Panc1 (cell line): ENCODE results near the gene RIMBP2. TPM values are rescaled to one million over a fixed set of nuclear protein-coding genes. Genes with fewer than 3 reads are reported as not detected.

ENCODE experiments used
- ATAC-seq: fragments of 200-7000 bp; cut with Tn5 transposase; 2 replicates; pipeline ENCODE4 v1.9.1; 2020; ENCODE audit warnings: mild to moderate bottlenecking, moderate library complexity
- BruUV-seq: library from RNA; stranded (reverse); fragments of 400-500 nt; replicated peaks from 2 replicates; lab custom pipeline; 2021; lab: Mats Ljungman, UMichigan
- CTCF ChIA-PET: fragments of 300-600 bp; sonication (Branson Sonifier 250); formaldehyde crosslinking; loops from one replicate; lab custom pipeline; 2022; ENCODE audit warnings: antibody characterized with exemption; lab: Charles Lee
- POLR2A ChIA-PET: fragments of 300-600 bp; sonication (Branson Sonifier 250); formaldehyde crosslinking; loops from one replicate; lab custom pipeline; 2022; ENCODE audit warnings: antibody characterized with exemption; lab: Charles Lee
- DNase-seq: peaks from one replicate; pipeline ENCODE4 v3.0.0-alpha.2; 2010; ENCODE audit warnings: low read depth, low spot score
- H3K27ac ChIP-seq: 2 replicates; pipeline ENCODE4 v1.5.1; 2011; ENCODE audit warnings: mild to moderate bottlenecking, low read length, inconsistent platforms
- H3K27me3 ChIP-seq: fragments of 200-500 bp; sonication (Bioruptor generic); 2 replicates; pipeline ENCODE4 v1.6.0; 2014; ENCODE audit warnings: low read length, inconsistent platforms; ENCODE audit not compliant: control insufficient read depth, insufficient read depth
- H3K36me3 ChIP-seq: fragments of 200-500 bp; sonication (Bioruptor generic); 2 replicates; pipeline ENCODE4 v1.5.1; 2014; ENCODE audit warnings: inconsistent platforms, mild to moderate bottlenecking, low read length, moderate library complexity; ENCODE audit not compliant: control insufficient read depth, insufficient read depth
- H3K4me1 ChIP-seq: 2 replicates; pipeline ENCODE4 v1.5.1; 2011; ENCODE audit warnings: inconsistent platforms, mild to moderate bottlenecking, low read length, moderate library complexity; ENCODE audit not compliant: control insufficient read depth, insufficient read depth
- H3K4me3 ChIP-seq, 2 experiments: 2 replicates each; pipeline ENCODE4 v1.5.1; 2011 to 2012; ENCODE audit warnings: low read depth in 2 of 2, low read length in 2 of 2, mild to moderate bottlenecking in 2 of 2, inconsistent platforms in 1 of 2, moderate library complexity in 1 of 2
- H3K9me3 ChIP-seq: fragments of 200-500 bp; sonication (Bioruptor generic); 2 replicates; pipeline ENCODE4 v1.5.1; 2014; ENCODE audit warnings: low read depth, mild to moderate bottlenecking, inconsistent platforms, low read length, moderate library complexity; ENCODE audit not compliant: control insufficient read depth, insufficient read depth
- CTCF ChIP-seq: fragments of 450-650 bp; IDR thresholded peaks from 2 replicates; pipeline ENCODE4 v1.5.1; 2017; ENCODE audit warnings: mild to moderate bottlenecking
- POLR2AphosphoS5 ChIP-seq: IDR thresholded peaks from 2 replicates; pipeline ENCODE4 v1.6.1; 2012; ENCODE audit warnings: mild to moderate bottlenecking, low read depth, low read length, moderate library complexity
- REST ChIP-seq, 2 experiments: IDR thresholded peaks; 2 replicates each; pipeline ENCODE4 v1.6.1; 2011 to 2012; ENCODE audit warnings: low read depth in 2 of 2, control low read depth in 1 of 2, low read length in 1 of 2, mild to moderate bottlenecking in 1 of 2, moderate library complexity in 1 of 2; ENCODE audit not compliant: insufficient read depth in 1 of 2
- SIN3A ChIP-seq: IDR thresholded peaks from 2 replicates; pipeline ENCODE4 v1.6.1; 2012; ENCODE audit warnings: low read depth, mild to moderate bottlenecking, low read length, moderate library complexity, borderline replicate concordance; ENCODE audit not compliant: insufficient read depth
- TCF7L2 ChIP-seq: IDR thresholded peaks from 2 replicates; pipeline ENCODE4 v1.6.1; 2011; ENCODE audit warnings: mild to moderate bottlenecking, low read depth, low read length, inconsistent platforms
- in situ Hi-C: cut with HindIII; loops from 2 replicates; pipeline ENCODE4 v1.10.0; 2016; ENCODE audit warnings: low sequenced_read_pairs, low pct_unique_long_range_greater_than_20kb
- intact Hi-C: fragments of 100-400 bp; cut with micrococcal nuclease; formaldehyde crosslinking; loops from one replicate; pipeline ENCODE4 v1.10.0; 2022; ENCODE audit not compliant: unreplicated experiment
- total RNA-seq: library from RNA; stranded (reverse); gene quantifications from one replicate; pipeline ENCODE4 v1.2.1, GENCODE V29; 2021; ENCODE audit not compliant: unreplicated experiment

The RIMBP2 gene
- total RNA-seq, 1 experiment from 2014 or later: not detected

GRCh38 chr12:130560321-130560720 is 155.8 kb downstream of the RIMBP2 start:
- ATAC-seq (no peak), DNase-seq (no peak)
- Histone ChIP-seq H3K4me1 (no peaks in the 10 kb centered on the region), H3K27me3 (peaks cover 17% of the 10 kb centered on the region), H3K27ac (no peak overlapping the region), H3K9me3 (no peaks in the 10 kb centered on the region), H3K36me3 (no peaks in the 10 kb centered on the region), H3K4me3 (no peak overlapping the region)
- CTCF ChIA-PET: no interaction called here
- intact Hi-C loops (no loop called here), in situ Hi-C loops (no loop called here)
- no TSS peak for BruUV-seq
- POLR2A ChIA-PET: no interaction called here
- no peak for TF ChIP-seq POLR2AphosphoS5
- TF ChIP-seq SIN3A: no peak
- no peak for TF ChIP-seq TCF7L2
- no peak for TF ChIP-seq REST (IDR thresholded peaks at IDR 0.05; ENCODE audit: insufficient read depth in 1 of 2, low read depth in 2 of 2, low read length in 1 of 2)
- TF ChIP-seq CTCF: no peak

- peaks cover 17% of the 10 kb centered on the region for H3K27me3 ChIP-seq
- no peaks in the 10 kb centered on the region for H3K9me3 ChIP-seq
- intact Hi-C loops (no loop called here), in situ Hi-C loops (no loop called here)
- ChIA-PET CTCF (no interaction called here), POLR2A (no interaction called here)
- H3K4me3 ChIP-seq: no peak overlapping the region
- no peak for ATAC-seq
- TF ChIP-seq TCF7L2 (no peak), POLR2AphosphoS5 (no peak), CTCF (no peak), REST (IDR thresholded peaks at IDR 0.05; ENCODE audit: insufficient read depth in 1 of 2, low read depth in 2 of 2, low read length in 1 of 2) (no peak), SIN3A (no peak)
- no peaks in the 10 kb centered on the region for H3K4me1 ChIP-seq
- BruUV-seq: no TSS peak
- no peak overlapping the region for H3K27ac ChIP-seq
- no peaks in the 10 kb centered on the region for H3K36me3 ChIP-seq
- DNase-seq: no peak
Measured at GRCh38 chr12:130559806-130560205, 156.3 kb downstream of the RIMBP2 start.
